A549 (cell line): ENCODE data around the gene IFT25. TPM values are rescaled to one million over a fixed set of nuclear protein-coding genes. Genes with fewer than 3 reads are reported as not detected.

Experiments
- ATAC-seq, 2 experiments: fragments of 200-7000 bp in 1 of 2; fragments of >200 bp in 1 of 2; cut with Nextera tagmentation in 1 of 2; cut with Tn5 transposase in 1 of 2; 3 replicates each; pipeline versions ENCODE4 v1.8.0 to v1.9.1; 2018 to 2020; ENCODE audit warnings: mild to moderate bottlenecking in 1 of 2, moderate library complexity in 1 of 2
- CTCF ChIA-PET: fragments of 300-600 bp; sonication (Branson Sonifier 250); formaldehyde crosslinking; extraction: SDS; loops from one replicate; lab custom pipeline; 2021; ENCODE audit warnings: antibody characterized with exemption, inconsistent platforms; lab: Yijun Ruan, JAX
- POLR2A ChIA-PET: fragments of 350-600 bp; formaldehyde crosslinking; extraction: SDS; loops from one replicate; lab custom pipeline; 2021; ENCODE audit warnings: antibody characterized with exemption, inconsistent platforms; lab: Yijun Ruan, JAX
- DNase-seq, 2 experiments: peaks; one replicate each; pipeline versions ENCODE4 v3.0.0 to v3.0.0-alpha.2; 2011 to 2016; ENCODE audit warnings: low read depth in 1 of 2, low spot score in 1 of 2
- FAIRE-seq: peaks from 2 replicates; lab custom pipeline; 2011; peaks lifted over from hg19 to GRCh38; lab: Jason Lieb, UNC
- H3K27ac ChIP-seq, 2 experiments: fragments of >200 bp; sonication (Bioruptor Twin); formaldehyde crosslinking; 3 replicates each; pipeline ENCODE4 v1.5.1; 2016 to 2017
- H3K4me1 ChIP-seq: fragments of >200 bp; sonication (Bioruptor Twin); formaldehyde crosslinking; 3 replicates; pipeline ENCODE4 v1.6.1; 2016
- H3K4me2 ChIP-seq: fragments of >200 bp; sonication (Bioruptor Twin); formaldehyde crosslinking; 3 replicates; pipeline ENCODE4 v1.6.1; 2016
- H3K4me3 ChIP-seq: fragments of >200 bp; sonication (Bioruptor Twin); formaldehyde crosslinking; 3 replicates; pipeline ENCODE4 v1.5.1; 2016
- H3K9me3 ChIP-seq: fragments of >200 bp; sonication (Bioruptor Twin); formaldehyde crosslinking; 3 replicates; pipeline ENCODE4 v1.6.1; 2016
- ATOH8 ChIP-seq: fragments of 250-450 bp; sonication (Bioruptor Pico); IDR thresholded peaks from 2 replicates; pipeline ENCODE4 v1.5.0; 2020; ENCODE audit warnings: low read depth, mild to moderate bottlenecking, moderate library complexity
- BCL3 ChIP-seq: fragments of >200 bp; sonication (Bioruptor Twin); formaldehyde crosslinking; IDR thresholded peaks from 3 replicates; pipeline ENCODE4 v1.6.1; 2016
- CBX2 ChIP-seq: fragments of 200-600 bp; sonication (generic); IDR thresholded peaks from 2 replicates; pipeline ENCODE4 v1.6.1; 2016; ENCODE audit warnings: low read depth, mild to moderate bottlenecking, borderline replicate concordance
- CBX8 ChIP-seq: fragments of 200-600 bp; sonication (generic); IDR thresholded peaks from 2 replicates; pipeline ENCODE4 v1.6.1; 2016
- ELK1 ChIP-seq: fragments of 150-350 bp; IDR thresholded peaks from 2 replicates; pipeline ENCODE4 v1.6.1; 2014; ENCODE audit warnings: low read depth, mild to moderate bottlenecking, low read length
- ESRRA ChIP-seq: fragments of 150-350 bp; IDR thresholded peaks from 2 replicates; pipeline ENCODE4 v1.6.1; 2014; ENCODE audit warnings: mild to moderate bottlenecking, low read length, borderline replicate concordance
- FOSB ChIP-seq: fragments of 250-450 bp; sonication (Bioruptor Pico); IDR thresholded peaks from 2 replicates; pipeline ENCODE4 v1.5.0; 2020; ENCODE audit warnings: mild to moderate bottlenecking, moderate library complexity
- HOXA7 ChIP-seq: fragments of 250-450 bp; sonication (Bioruptor Pico); IDR thresholded peaks from 2 replicates; pipeline ENCODE4 v1.5.0; 2020; ENCODE audit warnings: mild to moderate bottlenecking, moderate library complexity
- JUN ChIP-seq, 2 experiments: fragments of >200 bp; sonication (Bioruptor Twin); formaldehyde crosslinking; IDR thresholded peaks; 2 replicates in 1 of 2; 3 replicates in 1 of 2; pipeline ENCODE4 v1.6.1; 2016 to 2017
- KDM1A ChIP-seq: fragments of 200-600 bp; sonication (generic); IDR thresholded peaks from 2 replicates; pipeline ENCODE4 v1.6.1; 2016; ENCODE audit warnings: low read depth, mild to moderate bottlenecking
- MYC ChIP-seq: IDR thresholded peaks from 2 replicates; pipeline ENCODE4 v1.6.1; 2012; ENCODE audit warnings: mild to moderate bottlenecking, inconsistent platforms, low read length, improper control_type of control experiment, borderline replicate concordance
- NFE2L2 ChIP-seq: fragments of 150-350 bp; conservative IDR thresholded peaks from 2 replicates; pipeline ENCODE4 v1.6.1; 2014; ENCODE audit warnings: low read length
- PHF8 ChIP-seq: fragments of 200-600 bp; sonication (generic); IDR thresholded peaks from 2 replicates; pipeline ENCODE4 v1.6.1; 2016; ENCODE audit warnings: low read depth, mild to moderate bottlenecking, antibody characterized with exemption, moderate library complexity, borderline replicate concordance
- RAD21 ChIP-seq, 2 experiments: fragments of >200 bp in 1 of 2; sonication (Bioruptor Twin) in 1 of 2; formaldehyde crosslinking in 1 of 2; IDR thresholded peaks in 1 of 2; conservative IDR thresholded peaks in 1 of 2; 2 replicates in 1 of 2; 3 replicates in 1 of 2; pipeline ENCODE4 v1.6.1; 2012 to 2018; ENCODE audit warnings: inconsistent platforms in 1 of 2
- SMC3 ChIP-seq: fragments of >200 bp; sonication (Bioruptor Twin); formaldehyde crosslinking; IDR thresholded peaks from 3 replicates; pipeline ENCODE4 v1.6.1; 2018; ENCODE audit warnings: inconsistent platforms
- SREBF2 ChIP-seq: fragments of 450-650 bp; IDR thresholded peaks from 2 replicates; pipeline ENCODE4 v1.6.1; 2014; ENCODE audit warnings: mild to moderate bottlenecking, moderate library complexity
- ZC3H11A ChIP-seq: fragments of 450-650 bp; IDR thresholded peaks from 2 replicates; pipeline ENCODE4 v1.6.1; 2014; ENCODE audit warnings: antibody characterized with exemption, mild to moderate bottlenecking
- ZNF302 ChIP-seq: fragments of 250-450 bp; sonication (Bioruptor Pico); IDR thresholded peaks from 2 replicates; pipeline ENCODE4 v1.9.0; 2021; ENCODE audit warnings: inconsistent platforms, mild to moderate bottlenecking, moderate library complexity
- ZSCAN20 ChIP-seq: fragments of 250-450 bp; sonication (Bioruptor Pico); IDR thresholded peaks from 2 replicates; pipeline ENCODE4 v1.8.0; 2022; ENCODE audit warnings: mild to moderate bottlenecking, moderate library complexity
- WGBS: methylation state at CpG from one replicate; pipeline ENCODE4 v1.1.6; 2017; ENCODE audit errors: missing lambda C conversion rate; 5-methylcytosine and 5-hydroxymethylcytosine counted together
- polyA plus RNA-seq, 4 experiments: library from polyadenylated mRNA; depleted of rRNA in 3 of 4; stranded (reverse); fragments of >200 nt; fragmentation: RNase III in 1 of 4; extraction: RNeasy Plus Mini Kit Qiagen cat#74134 plus additional on column Dnase treatment in 1 of 4; gene quantifications; 2 replicates in 3 of 4; 3 replicates in 1 of 4; pipeline ENCODE4 v1.2.3, GENCODE V29; 2011 to 2017
- TF ChIP-seq, protein P1 (sequence below): fragments of 200-600 bp; sonication (generic); IDR thresholded peaks from 2 replicates; pipeline ENCODE4 v1.6.1; 2016; ENCODE audit warnings: antibody characterized with exemption, mild to moderate bottlenecking, moderate library complexity
- TF ChIP-seq, protein P2 (sequence below): IDR thresholded peaks from 2 replicates; pipeline ENCODE4 v1.6.1; 2012
- TF ChIP-seq, protein P3 (sequence below): fragments of >200 bp; sonication (Bioruptor Twin); formaldehyde crosslinking; IDR thresholded peaks from 3 replicates; pipeline ENCODE4 v1.5.1; 2016

The IFT25 gene
- polyA plus RNA-seq, 2 of the 4 experiments (the other 2 are of a cell fraction): 39.0 to 49.4 TPM

- ATAC-seq: no peak
- WGBS: 96% methylated on average over 3 of the region's 3 CpGs
- DNase-seq: no peak
- FAIRE-seq: no peak
- Histone ChIP-seq H3K27ac (no peak overlapping the region), H3K4me3 (no peak overlapping the region), H3K9me3 (peaks cover 28% of the 10 kb centered on the region; the same call in 2 of the 3 replicates), H3K4me1 (no peaks in the 10 kb centered on the region), H3K4me2 (no peak overlapping the region)
- CTCF ChIA-PET: interaction anchor here (1.2 kb wide), 1 partner anchor 14 kb away, joined by 3 read pairs; no protein-coding TSS in a partner anchor
- TF ChIP-seq BCL3 (no peak), MYC (no peak), ESRRA (no peak), PHF8 (no peak), JUN (IDR thresholded peaks at IDR 0.05) (no peak), NFE2L2 (no peak), KDM1A (no peak), ZSCAN20 (CRISPR knock-in tag) (no peak)
- TF ChIP-seq, protein P1, sequence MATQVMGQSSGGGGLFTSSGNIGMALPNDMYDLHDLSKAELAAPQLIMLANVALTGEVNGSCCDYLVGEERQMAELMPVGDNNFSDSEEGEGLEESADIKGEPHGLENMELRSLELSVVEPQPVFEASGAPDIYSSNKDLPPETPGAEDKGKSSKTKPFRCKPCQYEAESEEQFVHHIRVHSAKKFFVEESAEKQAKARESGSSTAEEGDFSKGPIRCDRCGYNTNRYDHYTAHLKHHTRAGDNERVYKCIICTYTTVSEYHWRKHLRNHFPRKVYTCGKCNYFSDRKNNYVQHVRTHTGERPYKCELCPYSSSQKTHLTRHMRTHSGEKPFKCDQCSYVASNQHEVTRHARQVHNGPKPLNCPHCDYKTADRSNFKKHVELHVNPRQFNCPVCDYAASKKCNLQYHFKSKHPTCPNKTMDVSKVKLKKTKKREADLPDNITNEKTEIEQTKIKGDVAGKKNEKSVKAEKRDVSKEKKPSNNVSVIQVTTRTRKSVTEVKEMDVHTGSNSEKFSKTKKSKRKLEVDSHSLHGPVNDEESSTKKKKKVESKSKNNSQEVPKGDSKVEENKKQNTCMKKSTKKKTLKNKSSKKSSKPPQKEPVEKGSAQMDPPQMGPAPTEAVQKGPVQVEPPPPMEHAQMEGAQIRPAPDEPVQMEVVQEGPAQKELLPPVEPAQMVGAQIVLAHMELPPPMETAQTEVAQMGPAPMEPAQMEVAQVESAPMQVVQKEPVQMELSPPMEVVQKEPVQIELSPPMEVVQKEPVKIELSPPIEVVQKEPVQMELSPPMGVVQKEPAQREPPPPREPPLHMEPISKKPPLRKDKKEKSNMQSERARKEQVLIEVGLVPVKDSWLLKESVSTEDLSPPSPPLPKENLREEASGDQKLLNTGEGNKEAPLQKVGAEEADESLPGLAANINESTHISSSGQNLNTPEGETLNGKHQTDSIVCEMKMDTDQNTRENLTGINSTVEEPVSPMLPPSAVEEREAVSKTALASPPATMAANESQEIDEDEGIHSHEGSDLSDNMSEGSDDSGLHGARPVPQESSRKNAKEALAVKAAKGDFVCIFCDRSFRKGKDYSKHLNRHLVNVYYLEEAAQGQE: no peak
- POLR2A ChIA-PET: no interaction called here
Observed at GRCh38 chr1:53930932-53931331, 14.6 kb downstream of the IFT25 start.

GRCh38 chr1:53929246-53929960 is 16.1 kb downstream of the IFT25 start:
- FAIRE-seq (no peak), ATAC-seq (no peak), DNase-seq (no peak)
- WGBS: 85% methylated on average over 2 of the region's 2 CpGs
- TF ChIP-seq ATOH8 (no peak), ELK1 (no peak), SREBF2 (no peak), MYC (no peak), HOXA7 (CRISPR knock-in tag) (no peak), SMC3 (no peak), RAD21 (conservative IDR thresholded peaks at IDR 0.05 in 1 of 2, IDR thresholded peaks at IDR 0.05 in 1 of 2) (no peak), CBX8 (no peak), ZNF302 (CRISPR knock-in tag) (no peak), FOSB (CRISPR knock-in tag) (no peak), ZC3H11A (no peak), CBX2 (no peak)
- TF ChIP-seq, protein P2, sequence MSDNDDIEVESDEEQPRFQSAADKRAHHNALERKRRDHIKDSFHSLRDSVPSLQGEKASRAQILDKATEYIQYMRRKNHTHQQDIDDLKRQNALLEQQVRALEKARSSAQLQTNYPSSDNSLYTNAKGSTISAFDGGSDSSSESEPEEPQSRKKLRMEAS: no peak
- TF ChIP-seq, protein P3, sequence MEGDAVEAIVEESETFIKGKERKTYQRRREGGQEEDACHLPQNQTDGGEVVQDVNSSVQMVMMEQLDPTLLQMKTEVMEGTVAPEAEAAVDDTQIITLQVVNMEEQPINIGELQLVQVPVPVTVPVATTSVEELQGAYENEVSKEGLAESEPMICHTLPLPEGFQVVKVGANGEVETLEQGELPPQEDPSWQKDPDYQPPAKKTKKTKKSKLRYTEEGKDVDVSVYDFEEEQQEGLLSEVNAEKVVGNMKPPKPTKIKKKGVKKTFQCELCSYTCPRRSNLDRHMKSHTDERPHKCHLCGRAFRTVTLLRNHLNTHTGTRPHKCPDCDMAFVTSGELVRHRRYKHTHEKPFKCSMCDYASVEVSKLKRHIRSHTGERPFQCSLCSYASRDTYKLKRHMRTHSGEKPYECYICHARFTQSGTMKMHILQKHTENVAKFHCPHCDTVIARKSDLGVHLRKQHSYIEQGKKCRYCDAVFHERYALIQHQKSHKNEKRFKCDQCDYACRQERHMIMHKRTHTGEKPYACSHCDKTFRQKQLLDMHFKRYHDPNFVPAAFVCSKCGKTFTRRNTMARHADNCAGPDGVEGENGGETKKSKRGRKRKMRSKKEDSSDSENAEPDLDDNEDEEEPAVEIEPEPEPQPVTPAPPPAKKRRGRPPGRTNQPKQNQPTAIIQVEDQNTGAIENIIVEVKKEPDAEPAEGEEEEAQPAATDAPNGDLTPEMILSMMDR: no peak
- TF ChIP-seq, protein P1: no peak
- no peak overlapping the region for H3K27ac ChIP-seq
- ChIA-PET CTCF (interaction anchor here (0.7 kb wide), 1 partner anchor 534 kb away, joined by 4 read pairs; no protein-coding TSS in a partner anchor), POLR2A (no interaction called here)
- no peak overlapping the region for H3K4me2 ChIP-seq
- H3K9me3 ChIP-seq: peaks cover 15% of the 10 kb centered on the region; the same call in 2 of the 3 replicates
- no peak overlapping the region for H3K4me3 ChIP-seq
- H3K4me1 ChIP-seq: no peaks in the 10 kb centered on the region
